IPS-15b (cell line): ENCODE data around the gene TMEM255A.
"Not testable (repeated sequence)": the region's sequence is repeated elsewhere in the genome, so short reads cannot be mapped to it uniquely, and the experiment has no call there.

Experiments
- H3K27me3 ChIP-seq: one replicate; pipeline ENCODE4 v1.6.1; 2013; ENCODE audit warnings: low read length; ENCODE audit not compliant: control insufficient read depth, insufficient read depth
- H3K36me3 ChIP-seq: one replicate; pipeline ENCODE4 v1.6.1; 2013; ENCODE audit warnings: low read length; ENCODE audit not compliant: control insufficient read depth, insufficient read depth
- H3K4me1 ChIP-seq: one replicate; pipeline ENCODE4 v1.6.1; 2013; ENCODE audit warnings: mild to moderate bottlenecking, low read length; ENCODE audit not compliant: control insufficient read depth, insufficient read depth
- H3K4me3 ChIP-seq: one replicate; pipeline ENCODE4 v1.5.1; 2013; ENCODE audit warnings: low read depth, low read length
- H3K9ac ChIP-seq: one replicate; pipeline ENCODE4 v1.6.1; 2013; ENCODE audit warnings: low read depth, mild to moderate bottlenecking, low read length
- H3K9me3 ChIP-seq: one replicate; pipeline ENCODE4 v1.6.1; 2013; ENCODE audit warnings: mild to moderate bottlenecking, low read length; ENCODE audit not compliant: control insufficient read depth, insufficient read depth

TMEM255A gene

DNA sequence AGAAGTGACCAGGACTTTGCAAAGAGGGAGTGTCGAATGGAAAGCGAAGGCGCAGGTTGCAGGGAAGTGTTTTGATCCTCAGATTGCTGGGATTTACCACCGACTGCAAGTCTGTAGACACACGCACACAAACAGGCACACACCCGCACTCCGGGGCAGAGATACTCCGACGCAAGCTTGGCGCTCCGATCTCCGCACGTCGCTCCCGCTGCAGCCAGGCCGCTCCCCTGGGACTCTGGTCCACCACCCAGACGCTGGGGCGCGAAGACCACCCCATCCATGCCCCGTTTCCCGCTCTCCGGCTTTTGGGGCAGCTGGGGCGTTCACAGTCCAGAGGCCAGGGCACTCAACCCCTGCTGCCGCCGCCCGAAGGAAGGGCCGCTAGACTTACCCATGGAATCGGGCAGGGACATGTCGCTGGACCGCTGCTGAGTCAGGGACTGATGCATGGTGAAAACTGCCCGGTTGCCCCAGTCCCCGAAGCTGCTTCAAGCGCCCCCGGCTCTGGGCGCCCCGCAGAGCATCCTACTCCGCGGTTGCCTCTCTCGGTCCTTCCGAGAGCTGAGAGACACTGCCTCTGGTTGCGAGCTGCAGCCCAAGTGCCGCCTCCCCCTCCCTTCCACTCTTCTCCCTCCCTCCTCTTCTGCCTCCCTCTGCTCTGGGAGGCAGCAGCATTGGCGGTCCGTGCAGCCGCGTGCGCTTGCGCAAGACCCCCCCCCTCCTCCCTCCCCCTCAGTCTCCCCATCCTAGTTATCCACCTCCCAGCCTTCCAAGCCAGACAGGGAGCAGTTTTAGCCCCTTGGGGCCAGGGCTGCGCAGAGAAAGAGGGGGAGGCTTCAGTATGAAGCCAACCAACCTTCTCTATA lies at the start of gene TMEM255A:
Gene TMEM255A (minus strand): TSS at position 601 of the 866 bp plus-strand sequence. CDS start 152 bp downstream, at position 449.
- Histone ChIP-seq H3K4me1 (peaks cover 2% of the 10 kb centered on the region), H3K9ac (no peak within 1 kb of the TSS), H3K4me3 (peak within 1 kb of the TSS; percentile 62), H3K9me3 (no peaks in the 10 kb centered on the region), H3K27me3 (peaks cover 80% of the 10 kb centered on the region), H3K36me3 (no peaks in the 10 kb centered on the region)

DNA sequence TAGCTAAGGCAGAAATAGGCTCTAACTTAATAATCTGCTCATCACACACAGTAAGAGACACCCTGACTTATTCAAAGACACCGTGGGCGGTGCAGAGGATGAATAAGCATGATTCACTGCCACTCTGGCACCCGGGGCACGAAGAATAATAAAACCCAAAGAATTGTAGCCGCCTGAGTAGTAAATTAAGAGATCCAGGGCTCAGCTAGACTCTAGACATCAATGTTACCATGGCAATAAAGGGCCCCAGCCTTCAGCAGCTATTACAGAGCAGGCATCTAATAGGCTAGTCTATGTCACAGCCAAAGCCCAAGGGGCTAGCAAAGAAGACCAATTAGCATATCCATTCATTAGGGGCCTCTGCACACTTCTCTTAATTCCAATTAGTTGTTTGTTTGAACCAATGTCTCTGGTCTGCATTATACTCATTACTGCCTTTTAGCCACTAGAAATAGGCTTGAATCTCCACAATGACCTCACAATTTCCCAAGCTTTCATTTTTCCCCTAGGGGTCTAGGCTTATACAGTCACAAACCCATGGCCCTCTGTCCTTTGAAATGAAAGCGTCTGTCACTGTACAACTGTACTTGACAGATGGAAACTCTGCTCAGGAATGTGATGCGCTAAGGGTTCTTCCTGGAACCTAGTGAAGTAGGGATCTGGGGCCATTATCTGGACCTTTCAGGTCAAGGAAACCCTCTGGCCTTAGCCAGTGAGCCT lies 47.6 kb upstream of the TMEM255A start:
- no peaks in the 10 kb centered on the region for H3K9me3 ChIP-seq
- no peaks in the 10 kb centered on the region for H3K4me1 ChIP-seq
- no peak overlapping the region for H3K9ac ChIP-seq
- no peak overlapping the region for H3K4me3 ChIP-seq
- H3K36me3 ChIP-seq = no peaks in the 10 kb centered on the region
- no peaks in the 10 kb centered on the region for H3K27me3 ChIP-seq

DNA sequence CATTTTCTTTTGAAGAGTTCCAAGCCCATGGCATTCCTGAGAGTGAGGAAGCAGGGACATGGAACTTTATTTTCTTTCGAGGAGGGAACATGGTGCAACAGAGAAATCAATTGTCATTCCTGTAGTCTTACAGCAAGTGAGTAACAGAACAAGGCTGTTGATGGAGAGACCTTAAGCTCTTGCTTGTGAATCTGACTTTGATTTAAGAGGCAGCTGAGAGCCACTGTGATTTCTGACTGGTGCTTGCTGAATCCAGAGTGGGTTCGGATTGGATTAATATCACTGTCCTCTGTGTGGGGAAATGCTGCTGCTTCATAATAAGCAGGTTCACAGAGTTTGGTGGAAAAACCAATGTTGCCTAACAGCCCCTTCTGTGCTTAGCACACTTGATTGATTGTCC lies 45.9 kb upstream of the TMEM255A start:
- H3K36me3 ChIP-seq = no peaks in the 10 kb centered on the region
- H3K9ac ChIP-seq = no peak overlapping the region
- no peaks in the 10 kb centered on the region for H3K4me1 ChIP-seq
- no peaks in the 10 kb centered on the region for H3K9me3 ChIP-seq
- H3K27me3 ChIP-seq = no peaks in the 10 kb centered on the region
- H3K4me3 ChIP-seq = no peak overlapping the region

DNA sequence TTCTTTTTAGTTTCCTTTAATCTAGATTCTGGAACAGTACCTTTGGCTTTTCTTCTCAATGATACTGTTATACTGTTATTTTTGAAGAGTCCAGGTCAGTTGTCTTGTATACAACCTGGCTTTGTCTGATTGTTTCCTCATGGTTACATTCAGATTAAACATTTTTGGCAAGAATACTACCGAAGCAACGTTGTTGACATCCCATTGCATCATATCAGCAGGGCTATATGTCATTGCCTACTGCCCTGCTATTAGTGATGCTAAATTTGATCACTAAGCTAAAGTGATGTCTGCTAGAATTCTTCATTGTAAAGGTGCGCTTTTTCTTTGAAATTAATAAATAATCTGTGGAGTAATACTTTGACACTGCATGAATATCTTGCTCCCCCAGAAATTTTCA lies 44.8 kb upstream of the TMEM255A start:
- Histone ChIP-seq H3K9me3 (no peaks in the 10 kb centered on the region), H3K36me3 (no peaks in the 10 kb centered on the region), H3K27me3 (no peaks in the 10 kb centered on the region), H3K4me3 (no peak overlapping the region), H3K9ac (no peak overlapping the region), H3K4me1 (no peaks in the 10 kb centered on the region)

DNA sequence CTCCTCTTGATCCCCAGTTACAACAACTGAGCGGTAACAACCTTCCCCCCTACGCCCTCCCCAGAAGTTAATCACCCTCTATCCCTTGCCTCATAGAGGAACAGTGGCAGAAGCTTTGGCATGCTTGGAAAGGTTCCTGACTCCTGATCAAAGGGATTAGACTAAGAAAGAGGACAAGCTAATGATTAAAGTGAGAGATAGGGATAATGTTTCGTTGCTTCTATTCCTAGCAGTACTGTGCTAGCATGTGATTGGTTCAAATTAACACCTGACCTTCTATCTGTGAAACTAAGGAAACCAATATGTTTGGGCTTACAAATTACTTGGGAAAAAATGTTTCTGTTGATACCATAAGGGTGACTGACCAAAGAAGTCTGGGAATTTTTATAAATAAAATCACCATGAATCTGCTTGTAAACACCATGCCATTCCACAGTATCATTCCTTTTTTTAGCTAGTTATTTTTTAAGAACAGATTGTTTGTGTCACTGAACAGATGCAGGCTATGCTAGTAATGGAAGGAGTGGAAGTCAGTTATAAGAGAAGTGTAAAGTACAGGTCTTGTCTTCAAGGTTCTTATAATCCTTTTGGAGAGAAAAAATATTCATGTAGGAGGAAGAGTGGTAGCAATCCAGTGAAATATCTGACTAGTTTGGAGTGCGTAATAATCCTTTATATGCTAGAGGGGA lies 39.3 kb upstream of the TMEM255A start:
- H3K4me3 ChIP-seq = no peak overlapping the region

DNA sequence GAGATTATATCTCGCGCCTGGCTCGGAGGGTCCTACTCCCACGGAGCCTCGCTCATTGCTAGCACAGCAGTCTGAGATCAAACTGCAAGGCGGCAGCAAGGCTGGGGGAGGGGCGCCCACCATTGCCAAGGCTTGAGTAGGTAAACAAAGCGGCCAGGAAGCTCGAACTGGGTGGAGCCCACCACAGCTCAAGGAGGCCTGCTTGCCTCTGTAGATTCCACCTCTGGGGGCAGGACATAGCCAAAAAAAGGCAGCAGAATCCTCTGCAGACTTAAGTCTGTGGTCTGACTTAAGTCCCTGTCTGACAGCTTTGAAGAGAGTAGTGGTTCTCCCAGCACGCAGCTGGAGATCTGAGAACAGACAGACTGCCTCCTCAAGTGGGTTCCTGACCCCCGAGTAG lies 33.3 kb upstream of the TMEM255A start:
- H3K36me3 ChIP-seq, H3K4me1 ChIP-seq, H3K9ac ChIP-seq, H3K9me3 ChIP-seq, H3K27me3 ChIP-seq, H3K4me3 ChIP-seq: not testable (repeated sequence)

More for the DNA sequence above, 39.3 kb upstream of the TMEM255A start:
- Histone ChIP-seq H3K9me3 (no peaks in the 10 kb centered on the region), H3K36me3 (no peaks in the 10 kb centered on the region), H3K9ac (no peak overlapping the region), H3K27me3 (no peaks in the 10 kb centered on the region), H3K4me1 (no peaks in the 10 kb centered on the region)

DNA sequence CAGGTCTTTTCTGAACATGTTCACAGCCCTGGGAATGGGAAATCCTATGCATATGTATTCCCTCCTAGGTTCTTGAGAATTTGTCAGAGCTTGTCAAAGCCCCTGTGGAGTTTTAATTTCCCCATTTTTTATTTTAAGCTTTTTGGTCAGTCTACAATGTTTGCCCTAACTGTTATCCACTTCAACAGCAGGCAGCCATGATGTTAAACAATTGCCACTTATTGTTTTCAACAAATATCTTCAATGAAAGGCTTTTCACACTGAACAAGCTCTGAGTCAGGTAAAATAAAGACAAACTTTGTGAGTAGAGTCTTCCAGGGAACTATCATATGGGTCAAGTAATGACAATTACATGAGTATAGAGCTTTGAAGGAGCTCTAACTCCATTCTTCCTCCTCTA lies 25.6 kb upstream of the TMEM255A start:
- peaks cover 6% of the 10 kb centered on the region for H3K4me1 ChIP-seq
- H3K4me3 ChIP-seq = no peak overlapping the region
- H3K27me3 ChIP-seq = no peaks in the 10 kb centered on the region
- no peaks in the 10 kb centered on the region for H3K36me3 ChIP-seq
- no peak overlapping the region for H3K9ac ChIP-seq
- H3K9me3 ChIP-seq = peaks cover 5% of the 10 kb centered on the region

DNA sequence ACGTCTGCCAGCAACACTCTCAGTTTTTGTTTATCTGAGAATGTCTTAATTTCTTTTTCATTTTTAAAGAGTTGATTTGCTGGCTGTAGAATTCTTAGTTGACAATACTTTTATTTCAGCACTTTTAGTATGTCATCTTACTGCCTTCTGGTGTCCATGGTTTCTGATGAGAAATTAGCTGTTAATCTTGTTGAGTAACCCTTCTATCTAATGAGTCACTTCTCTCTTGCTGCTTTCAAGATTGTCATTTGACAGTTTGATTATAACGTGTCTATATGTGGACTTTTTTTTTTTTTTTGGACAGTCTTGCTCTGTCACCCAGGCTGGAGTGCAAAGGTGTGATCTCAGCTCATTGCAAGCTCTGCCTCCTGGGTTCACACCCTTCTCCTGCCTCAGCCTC lies 24.0 kb upstream of the TMEM255A start:
- H3K9me3 ChIP-seq = peaks cover 5% of the 10 kb centered on the region
- H3K27me3 ChIP-seq = no peaks in the 10 kb centered on the region
- H3K4me1 ChIP-seq = peaks cover 6% of the 10 kb centered on the region
- H3K36me3 ChIP-seq = no peaks in the 10 kb centered on the region
- no peak overlapping the region for H3K9ac ChIP-seq
- H3K4me3 ChIP-seq = no peak overlapping the region

DNA sequence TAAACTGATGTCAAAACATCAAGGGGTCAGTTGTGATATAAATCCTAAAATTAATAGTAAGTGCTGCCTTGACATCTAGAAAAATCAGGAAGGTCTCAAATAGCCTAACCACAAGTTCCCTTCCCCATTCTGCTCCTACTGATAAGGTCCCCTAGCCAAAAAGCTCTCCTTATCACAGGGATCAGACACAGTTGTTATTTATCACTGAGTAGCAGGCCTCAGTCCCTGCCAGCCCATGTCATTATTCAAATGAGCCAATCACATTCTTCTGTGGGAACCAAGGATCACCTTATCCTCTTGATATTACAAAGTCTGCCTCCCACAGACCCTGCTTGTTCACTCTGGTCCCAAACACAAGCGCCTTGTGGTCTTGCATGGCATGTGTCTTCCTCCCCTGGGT lies 23.3 kb upstream of the TMEM255A start:
- Histone ChIP-seq H3K4me3 (no peak overlapping the region), H3K36me3 (no peaks in the 10 kb centered on the region), H3K9me3 (peaks cover 5% of the 10 kb centered on the region), H3K27me3 (no peaks in the 10 kb centered on the region), H3K4me1 (peaks cover 6% of the 10 kb centered on the region), H3K9ac (no peak overlapping the region)

DNA sequence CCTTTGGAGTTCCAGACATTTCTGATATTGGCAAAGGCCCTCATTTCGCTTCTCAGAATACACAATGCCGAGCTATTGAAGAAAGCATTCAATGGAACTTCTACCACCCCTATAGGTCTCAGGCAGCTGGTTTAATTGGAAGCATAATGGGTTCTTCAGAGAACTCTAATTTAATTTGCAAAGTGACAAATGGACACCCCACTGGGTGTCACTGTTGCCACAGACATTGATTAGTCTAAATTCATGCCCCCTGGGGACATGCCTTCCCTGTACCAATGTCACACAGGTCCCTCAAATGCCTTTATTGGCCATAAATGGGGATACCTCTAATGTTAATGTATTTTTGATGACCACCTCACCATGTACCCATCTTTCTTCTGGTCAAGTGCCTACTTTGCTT lies 22.9 kb upstream of the TMEM255A start:
- no peaks in the 10 kb centered on the region for H3K36me3 ChIP-seq
- H3K4me1 ChIP-seq = peaks cover 6% of the 10 kb centered on the region
- peaks cover 5% of the 10 kb centered on the region for H3K9me3 ChIP-seq

DNA sequence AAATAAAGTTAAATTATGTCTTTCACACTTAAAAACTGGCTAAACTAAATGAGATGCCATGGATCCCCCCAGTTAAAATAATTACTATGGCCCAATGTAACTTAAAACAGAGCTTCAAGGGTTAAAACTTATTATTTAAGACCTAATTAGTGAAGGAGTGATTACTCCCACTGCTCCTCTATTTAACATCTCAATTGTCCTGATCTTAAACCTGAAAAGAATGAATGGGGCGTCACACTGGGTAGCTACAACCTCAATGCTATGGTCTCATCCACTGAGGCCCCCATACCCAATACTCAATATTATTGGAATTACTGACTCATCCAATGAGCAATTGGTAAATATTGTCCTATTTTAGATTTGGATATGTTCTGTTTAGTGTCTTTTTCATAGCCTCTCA lies 21.1 kb upstream of the TMEM255A start:
- Histone ChIP-seq H3K9me3 (peaks cover 5% of the 10 kb centered on the region), H3K4me3 (no peak overlapping the region), H3K27me3 (no peaks in the 10 kb centered on the region), H3K4me1 (peaks cover 6% of the 10 kb centered on the region), H3K36me3 (no peaks in the 10 kb centered on the region), H3K9ac (no peak overlapping the region)

More for the DNA sequence above, 22.9 kb upstream of the TMEM255A start:
- Histone ChIP-seq H3K27me3 (no peaks in the 10 kb centered on the region), H3K4me3 (no peak overlapping the region), H3K9ac (no peak overlapping the region)
